ENCODE measurements around the gene NDUFB4. TPM values are rescaled to one million over a fixed set of nuclear protein-coding genes. Genes with fewer than 3 reads are reported as not detected.

The NDUFB4 gene
- 10 to 100 TPM; 44.1 to 58.8 (median 49.7) TPM for total RNA-seq

GRCh38 chr3:120596116-120596852 is at the start of gene NDUFB4:
TSS of gene NDUFB4 (plus strand) at chr3:120596336. CDS start at chr3:120596360, 24 bp downstream.
- WGBS, 2 donors: 0 to 1% methylated on average over 38 to 53 of the region's 53 CpGs
- peaks cover 0 to 20% (median 0%) of the 10 kb centered on the region in 3 donors for H3K36me3 ChIP-seq
- H3K4me1 ChIP-seq: peaks cover 0 to 36% (median 17%) of the 10 kb centered on the region in 4 donors
- H3K27me3 ChIP-seq: no peaks in the 10 kb centered on the region
- TF ChIP-seq EP300 (IDR thresholded peaks at IDR 0.05) (peak; percentile 92 to 96), CTCF (IDR thresholded peaks at IDR 0.05) (no peak), POLR2A (IDR thresholded peaks at IDR 0.05) (peak; percentile 79 to 86)
- DNase-seq (ENCODE audit: low spot score in 2 of 2): peak; percentile 87 to 91
- no peaks in the 10 kb centered on the region for H3K9me3 ChIP-seq
- H3K27ac ChIP-seq: peak within 1 kb of the TSS; percentile 83 to 92 (median 88)
- peak within 1 kb of the TSS; percentile 74 to 95 (median 82) for H3K4me3 ChIP-seq

DNA sequence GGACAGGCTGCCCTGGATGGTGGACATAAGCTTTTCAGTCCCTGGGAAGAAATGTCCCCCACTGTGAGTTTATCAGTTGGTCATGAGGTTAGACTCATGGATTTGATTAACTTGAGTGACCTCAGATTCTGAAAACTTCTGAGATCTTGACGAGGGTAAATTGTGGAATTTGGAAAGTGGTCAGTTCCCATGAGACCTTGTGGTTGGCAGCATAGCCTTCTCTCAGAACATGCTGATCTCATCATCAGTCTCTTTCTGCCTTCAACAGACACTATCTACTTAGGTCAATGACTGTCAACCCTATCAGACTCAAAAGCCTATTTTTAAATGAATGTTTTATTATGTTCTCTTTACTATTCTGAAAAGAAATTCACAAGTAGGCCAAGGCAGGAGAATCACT is 45.6 kb upstream of the NDUFB4 start:
- 12 to 23% methylated on average over 1 of the region's 1 CpG for WGBS, 2 donors
- peaks cover 0 to 41% (median 4%) of the 10 kb centered on the region in 4 donors for H3K4me1 ChIP-seq
- no peaks in the 10 kb centered on the region for H3K9me3 ChIP-seq
- no peaks in the 10 kb centered on the region for H3K36me3 ChIP-seq
- no peak overlapping the region for H3K4me3 ChIP-seq
- H3K27ac ChIP-seq: peak overlapping the region in 1 of 4 donors; percentile 53
- TF ChIP-seq POLR2A (IDR thresholded peaks at IDR 0.05) (no peak), CTCF (IDR thresholded peaks at IDR 0.05) (no peak), EP300 (IDR thresholded peaks at IDR 0.05) (peak in 1 of 2 donors; percentile 45)
- no peaks in the 10 kb centered on the region for H3K27me3 ChIP-seq
- DNase-seq (ENCODE audit: low spot score in 2 of 2): no peak

DNA sequence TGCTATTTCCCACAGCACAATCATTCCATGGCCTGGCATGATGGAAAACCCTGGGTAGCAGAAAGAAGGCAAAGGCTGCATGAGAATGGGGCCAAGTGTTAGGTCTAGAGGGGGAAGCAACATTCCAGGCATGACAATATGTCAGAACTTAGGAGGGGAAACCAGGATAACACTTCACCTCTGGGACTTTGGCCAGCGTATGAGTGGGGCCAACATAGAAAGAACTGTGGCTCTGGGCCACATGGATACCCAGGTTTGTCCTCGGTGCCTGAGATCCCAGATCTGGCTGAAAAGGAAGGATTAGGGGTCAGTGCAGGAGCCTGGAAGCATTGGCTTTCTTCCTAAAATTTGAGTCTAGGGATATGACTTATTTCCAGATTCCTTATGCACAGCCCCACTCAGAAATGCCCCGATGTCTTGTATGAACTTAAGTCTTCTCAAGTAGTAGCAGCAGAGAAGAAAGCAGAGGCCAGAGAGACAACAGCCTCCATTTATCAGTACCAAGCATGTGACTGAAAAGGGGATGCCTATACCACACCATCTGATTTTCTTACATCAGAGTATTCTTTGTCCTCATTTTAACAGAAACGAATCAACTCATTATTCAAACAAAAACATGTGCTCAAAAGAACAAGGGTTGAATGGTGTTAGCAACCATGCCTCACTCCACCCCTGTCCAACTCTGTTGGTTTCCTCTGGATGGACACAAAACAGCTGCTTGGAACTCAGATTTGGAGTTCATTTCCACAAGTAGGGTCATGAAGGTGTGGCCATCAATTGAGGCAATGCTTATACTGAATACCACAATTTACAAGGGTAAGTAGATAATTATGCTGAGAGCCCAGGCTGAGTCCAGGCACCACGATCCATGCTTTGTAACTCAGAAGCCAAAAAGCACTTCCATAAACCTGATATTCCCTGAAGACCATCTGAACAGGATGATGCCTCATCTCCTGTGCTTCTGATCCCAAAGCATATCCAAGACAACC is 43.7 kb upstream of the NDUFB4 start:
- no peaks in the 10 kb centered on the region for H3K27me3 ChIP-seq
- TF ChIP-seq POLR2A (IDR thresholded peaks at IDR 0.05) (no peak), CTCF (IDR thresholded peaks at IDR 0.05) (no peak), EP300 (IDR thresholded peaks at IDR 0.05) (no peak)
- no peak overlapping the region for H3K27ac ChIP-seq
- H3K4me3 ChIP-seq: no peak overlapping the region
- 47 to 51% methylated on average over 5 of the region's 5 CpGs for WGBS, 2 donors
- no peaks in the 10 kb centered on the region for H3K9me3 ChIP-seq
- DNase-seq (ENCODE audit: low spot score in 2 of 2): no peak
- no peaks in the 10 kb centered on the region for H3K36me3 ChIP-seq
- H3K4me1 ChIP-seq: peaks cover 0 to 59% (median 4%) of the 10 kb centered on the region in 4 donors

GRCh38 chr3:120554812-120555606 is 41.1 kb upstream of the NDUFB4 start:
- Histone ChIP-seq H3K27ac (peak overlapping the region in 3 of 4 donors; percentile 4 to 60 (median 4)), H3K4me1 (peaks cover 0 to 81% (median 10%) of the 10 kb centered on the region in 4 donors)

More at GRCh38 chr3:120554812-120555606, 41.1 kb upstream of the NDUFB4 start:
- H3K36me3 ChIP-seq: no peaks in the 10 kb centered on the region
- no peak overlapping the region for H3K4me3 ChIP-seq
- H3K9me3 ChIP-seq: no peaks in the 10 kb centered on the region
- WGBS, 2 donors: 73 to 76% methylated on average over 3 of the region's 3 CpGs
- H3K27me3 ChIP-seq: no peaks in the 10 kb centered on the region
- DNase-seq (ENCODE audit: low spot score in 2 of 2): no peak
- no peak for TF ChIP-seq CTCF (IDR thresholded peaks at IDR 0.05)
- no peak for TF ChIP-seq POLR2A (IDR thresholded peaks at IDR 0.05)
- no peak for TF ChIP-seq EP300 (IDR thresholded peaks at IDR 0.05)
